ENCODE measurements around the gene GSK3B. TPM values are rescaled to one million over a fixed set of nuclear protein-coding genes. Genes with fewer than 3 reads are reported as not detected.

Gene GSK3B
- polyA plus RNA-seq, 1 donor (not counting 4 experiments of a cell fraction or from before 2014, with no cell fraction given): 73.3 TPM

DNA sequence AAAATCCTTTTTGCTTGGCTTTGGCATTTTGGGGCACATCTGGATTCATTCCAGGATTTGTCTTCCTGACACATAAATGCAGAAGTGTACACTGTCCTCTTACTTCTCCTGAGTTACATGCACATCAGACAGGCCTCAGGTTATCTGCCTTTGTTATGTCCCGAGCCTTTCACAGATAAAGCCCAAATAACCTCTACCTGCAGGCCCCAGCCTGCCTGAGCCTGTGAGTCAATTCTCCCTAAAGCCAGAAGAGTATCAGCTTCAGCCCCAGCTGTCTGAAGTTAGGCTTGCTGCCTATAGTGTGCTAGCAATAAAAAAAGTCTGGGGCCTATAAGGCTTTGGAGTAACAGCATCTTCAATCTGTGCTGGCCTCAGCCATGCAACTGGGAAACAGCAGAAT lies 17.7 kb upstream of the GSK3B start:
- H2AFZ ChIP-seq (ENCODE audit: control insufficient read depth, low read length): no peak overlapping the region
- FAIRE-seq (peak; percentile 100), DNase-seq (ENCODE audit: low read depth, low spot score) (peak; percentile 81)
- H3K27me3 ChIP-seq (ENCODE audit: control insufficient read depth, extremely low read depth, insufficient read depth, low read length): no peaks in the 10 kb centered on the region
- no peaks in the 10 kb centered on the region for H3K9me3 ChIP-seq (ENCODE audit: control insufficient read depth, low read depth, low read length)
- peaks cover 46% of the 10 kb centered on the region for H3K4me1 ChIP-seq (ENCODE audit: control insufficient read depth, extremely low read depth, insufficient read depth, low read length)
- H3K27ac ChIP-seq (ENCODE audit: control insufficient read depth, insufficient read depth, low read length): peak overlapping the region; percentile 75
- no peaks in the 10 kb centered on the region for H4K20me1 ChIP-seq (ENCODE audit: control insufficient read depth, extremely low read depth, insufficient read depth, low read length)
- no peaks in the 10 kb centered on the region for H3K36me3 ChIP-seq (ENCODE audit: control insufficient read depth in 2 of 2, extremely low read depth in 1 of 2, insufficient read depth in 2 of 2, low read length in 2 of 2)
- H3K4me2 ChIP-seq (ENCODE audit: control insufficient read depth, extremely low read depth, insufficient read depth, low read depth, low read length): peak overlapping the region; percentile 36
- no peak for TF ChIP-seq EZH2 (IDR thresholded peaks at IDR 0.05; ENCODE audit: low read length)
- TF ChIP-seq, protein P1, sequence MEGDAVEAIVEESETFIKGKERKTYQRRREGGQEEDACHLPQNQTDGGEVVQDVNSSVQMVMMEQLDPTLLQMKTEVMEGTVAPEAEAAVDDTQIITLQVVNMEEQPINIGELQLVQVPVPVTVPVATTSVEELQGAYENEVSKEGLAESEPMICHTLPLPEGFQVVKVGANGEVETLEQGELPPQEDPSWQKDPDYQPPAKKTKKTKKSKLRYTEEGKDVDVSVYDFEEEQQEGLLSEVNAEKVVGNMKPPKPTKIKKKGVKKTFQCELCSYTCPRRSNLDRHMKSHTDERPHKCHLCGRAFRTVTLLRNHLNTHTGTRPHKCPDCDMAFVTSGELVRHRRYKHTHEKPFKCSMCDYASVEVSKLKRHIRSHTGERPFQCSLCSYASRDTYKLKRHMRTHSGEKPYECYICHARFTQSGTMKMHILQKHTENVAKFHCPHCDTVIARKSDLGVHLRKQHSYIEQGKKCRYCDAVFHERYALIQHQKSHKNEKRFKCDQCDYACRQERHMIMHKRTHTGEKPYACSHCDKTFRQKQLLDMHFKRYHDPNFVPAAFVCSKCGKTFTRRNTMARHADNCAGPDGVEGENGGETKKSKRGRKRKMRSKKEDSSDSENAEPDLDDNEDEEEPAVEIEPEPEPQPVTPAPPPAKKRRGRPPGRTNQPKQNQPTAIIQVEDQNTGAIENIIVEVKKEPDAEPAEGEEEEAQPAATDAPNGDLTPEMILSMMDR (optimal IDR thresholded peaks at IDR 0.05 in 1 of 3, IDR thresholded peaks at IDR 0.05 in 1 of 3, conservative IDR thresholded peaks at IDR 0.05 in 1 of 3; ENCODE audit: extremely low read depth in 1 of 3, insufficient read depth in 2 of 3, low read length in 3 of 3): no peak
- no peak overlapping the region for H3K4me3 ChIP-seq (ENCODE audit: control insufficient read depth in 2 of 3, extremely low read depth in 1 of 3, insufficient read depth in 2 of 3, low read depth in 1 of 3, low read length in 3 of 3)
- H3K9ac ChIP-seq (ENCODE audit: control insufficient read depth, extremely low read depth, insufficient read depth, low read length): peak overlapping the region; percentile 54
- H3K9me1 ChIP-seq (ENCODE audit: control insufficient read depth, extremely low read depth, insufficient read depth, low read length): no peaks in the 10 kb centered on the region
- no peaks in the 10 kb centered on the region for H3K79me2 ChIP-seq (ENCODE audit: control insufficient read depth, insufficient read depth, low read length)
- dilution Hi-C loops (cut with MboI; ENCODE audit: extremely low pct_ligation_motif_present, low sequenced_read_pairs): no loop called here

DNA sequence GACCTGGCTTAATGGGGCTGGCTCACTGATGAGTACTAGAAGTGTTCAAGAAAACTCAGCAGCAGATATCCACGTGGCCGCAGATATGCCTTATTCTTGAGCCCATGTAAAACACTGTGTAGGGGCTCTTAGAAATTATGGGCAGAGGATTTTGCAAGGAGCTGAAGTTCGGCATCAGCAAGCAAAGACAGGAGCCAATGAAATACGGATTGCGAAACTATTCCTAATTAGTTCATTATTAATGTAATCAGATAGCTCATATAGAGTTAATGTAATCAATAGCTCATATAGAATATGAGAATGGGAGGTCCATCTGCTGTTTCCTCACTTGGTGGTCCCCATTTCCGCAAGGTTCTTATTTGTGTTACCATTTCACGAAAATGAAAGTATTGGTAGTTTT lies 9.0 kb upstream of the GSK3B start:
- Histone ChIP-seq H3K9me1 (ENCODE audit: control insufficient read depth, extremely low read depth, insufficient read depth, low read length) (no peaks in the 10 kb centered on the region), H3K9ac (ENCODE audit: control insufficient read depth, extremely low read depth, insufficient read depth, low read length) (peak overlapping the region; percentile 50), H3K27ac (ENCODE audit: control insufficient read depth, insufficient read depth, low read length) (peak overlapping the region; percentile 53), H3K4me3 (ENCODE audit: control insufficient read depth in 2 of 3, extremely low read depth in 1 of 3, insufficient read depth in 2 of 3, low read depth in 1 of 3, low read length in 3 of 3) (peak overlapping the region in 2 of 3 experiments; percentile 3 to 47), H3K9me3 (ENCODE audit: control insufficient read depth, low read depth, low read length) (no peaks in the 10 kb centered on the region), H2AFZ (ENCODE audit: control insufficient read depth, low read length) (peak overlapping the region; percentile 4), H3K79me2 (ENCODE audit: control insufficient read depth, insufficient read depth, low read length) (peaks cover 18% of the 10 kb centered on the region), H3K36me3 (ENCODE audit: control insufficient read depth in 2 of 2, extremely low read depth in 1 of 2, insufficient read depth in 2 of 2, low read length in 2 of 2) (no peaks in the 10 kb centered on the region), H3K27me3 (ENCODE audit: control insufficient read depth, extremely low read depth, insufficient read depth, low read length) (no peaks in the 10 kb centered on the region), H3K4me1 (ENCODE audit: control insufficient read depth, extremely low read depth, insufficient read depth, low read length) (peaks cover 46% of the 10 kb centered on the region), H4K20me1 (ENCODE audit: control insufficient read depth, extremely low read depth, insufficient read depth, low read length) (no peaks in the 10 kb centered on the region), H3K4me2 (ENCODE audit: control insufficient read depth, extremely low read depth, insufficient read depth, low read depth, low read length) (peak overlapping the region; percentile 87)
- FAIRE-seq (peak; percentile 26), DNase-seq (ENCODE audit: low read depth, low spot score) (no peak)
- dilution Hi-C loops (cut with MboI; ENCODE audit: extremely low pct_ligation_motif_present, low sequenced_read_pairs): no loop called here
- TF ChIP-seq, protein P1 (optimal IDR thresholded peaks at IDR 0.05 in 1 of 3, IDR thresholded peaks at IDR 0.05 in 1 of 3, conservative IDR thresholded peaks at IDR 0.05 in 1 of 3; ENCODE audit: extremely low read depth in 1 of 3, insufficient read depth in 2 of 3, low read length in 3 of 3): no peak
- no peak for TF ChIP-seq EZH2 (IDR thresholded peaks at IDR 0.05; ENCODE audit: low read length)
